ENCODE measurements around the gene CEACAM7.

DNA sequence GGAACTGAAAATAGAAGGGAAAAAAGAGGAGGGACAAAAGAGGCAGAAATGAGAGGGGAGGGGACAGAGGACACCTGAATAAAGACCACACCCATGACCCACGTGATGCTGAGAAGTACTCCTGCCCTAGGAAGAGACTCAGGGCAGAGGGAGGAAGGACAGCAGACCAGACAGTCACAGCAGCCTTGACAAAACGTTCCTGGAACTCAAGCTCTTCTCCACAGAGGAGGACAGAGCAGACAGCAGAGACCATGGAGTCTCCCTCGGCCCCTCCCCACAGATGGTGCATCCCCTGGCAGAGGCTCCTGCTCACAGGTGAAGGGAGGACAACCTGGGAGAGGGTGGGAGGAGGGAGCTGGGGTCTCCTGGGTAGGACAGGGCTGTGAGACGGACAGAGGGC, 20.4 kb upstream of the CEACAM7 start, which contains the start of gene CEACAM5:
- no peak for TF ChIP-seq POLR2A (IDR thresholded peaks at IDR 0.05)
- TF ChIP-seq, protein P1, sequence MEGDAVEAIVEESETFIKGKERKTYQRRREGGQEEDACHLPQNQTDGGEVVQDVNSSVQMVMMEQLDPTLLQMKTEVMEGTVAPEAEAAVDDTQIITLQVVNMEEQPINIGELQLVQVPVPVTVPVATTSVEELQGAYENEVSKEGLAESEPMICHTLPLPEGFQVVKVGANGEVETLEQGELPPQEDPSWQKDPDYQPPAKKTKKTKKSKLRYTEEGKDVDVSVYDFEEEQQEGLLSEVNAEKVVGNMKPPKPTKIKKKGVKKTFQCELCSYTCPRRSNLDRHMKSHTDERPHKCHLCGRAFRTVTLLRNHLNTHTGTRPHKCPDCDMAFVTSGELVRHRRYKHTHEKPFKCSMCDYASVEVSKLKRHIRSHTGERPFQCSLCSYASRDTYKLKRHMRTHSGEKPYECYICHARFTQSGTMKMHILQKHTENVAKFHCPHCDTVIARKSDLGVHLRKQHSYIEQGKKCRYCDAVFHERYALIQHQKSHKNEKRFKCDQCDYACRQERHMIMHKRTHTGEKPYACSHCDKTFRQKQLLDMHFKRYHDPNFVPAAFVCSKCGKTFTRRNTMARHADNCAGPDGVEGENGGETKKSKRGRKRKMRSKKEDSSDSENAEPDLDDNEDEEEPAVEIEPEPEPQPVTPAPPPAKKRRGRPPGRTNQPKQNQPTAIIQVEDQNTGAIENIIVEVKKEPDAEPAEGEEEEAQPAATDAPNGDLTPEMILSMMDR (IDR thresholded peaks at IDR 0.05), result no peak

Data from heart left ventricle (tissue), 13 donors.